GM12892 (cell line): Measurements from ENCODE around the gene CXCL12.

ENCODE experiments used
- DNase-seq: peaks from one replicate; pipeline ENCODE4 v3.0.0; 2011; ENCODE audit not compliant: insufficient read length
- FAIRE-seq: peaks from 2 replicates; lab custom pipeline; 2011; peaks lifted over from hg19 to GRCh38; lab: Jason Lieb, UNC
- POLR2A ChIP-seq: IDR thresholded peaks from 2 replicates; pipeline ENCODE4 v1.6.1; 2011; ENCODE audit warnings: low read depth, low read length, control low read depth
- POLR2AphosphoS5 ChIP-seq: IDR thresholded peaks from 2 replicates; pipeline ENCODE4 v1.6.1; 2011; ENCODE audit warnings: low read depth, low read length, control low read depth
- TAF1 ChIP-seq: IDR thresholded peaks from 2 replicates; pipeline ENCODE4 v1.6.1; 2011; ENCODE audit warnings: low read depth, mild to moderate bottlenecking, control low read depth, low read length, borderline replicate concordance

The CXCL12 gene

DNA sequence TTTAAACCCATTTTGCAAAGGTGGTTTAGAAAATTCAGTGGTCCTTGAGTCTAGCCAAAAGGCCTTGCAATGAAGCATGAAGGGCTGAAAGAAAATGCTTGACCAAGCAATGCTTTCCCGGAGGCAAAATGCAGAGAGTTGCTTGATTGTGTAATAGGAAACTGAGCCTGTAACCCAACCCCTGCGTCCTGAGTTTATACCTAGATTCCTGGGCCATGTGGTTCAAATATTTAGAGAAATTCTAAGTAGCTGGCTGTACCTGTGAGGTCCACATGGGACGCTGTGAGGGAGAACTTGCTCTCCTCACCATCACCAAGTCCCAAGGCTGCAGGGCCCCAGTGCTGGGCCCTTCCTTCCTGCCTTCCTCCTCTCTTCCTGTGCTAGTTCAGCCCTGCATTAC, 45.7 kb downstream of the CXCL12 start:
- no peak for DNase-seq
- no peak for TF ChIP-seq POLR2A
- TF ChIP-seq TAF1 = no peak
- no peak for TF ChIP-seq POLR2AphosphoS5
- no peak for FAIRE-seq

GRCh38 chr10:44337081-44337480, 47.8 kb downstream of the CXCL12 start:
- DNase-seq = no peak
- no peak for FAIRE-seq
- TF ChIP-seq TAF1 (no peak), POLR2A (no peak), POLR2AphosphoS5 (no peak)

- no peak for TF ChIP-seq TAF1
- FAIRE-seq (no peak), DNase-seq (no peak)
These were observed 49.4 kb downstream of the CXCL12 start for GRCh38 chr10:44335330-44336021.

DNA sequence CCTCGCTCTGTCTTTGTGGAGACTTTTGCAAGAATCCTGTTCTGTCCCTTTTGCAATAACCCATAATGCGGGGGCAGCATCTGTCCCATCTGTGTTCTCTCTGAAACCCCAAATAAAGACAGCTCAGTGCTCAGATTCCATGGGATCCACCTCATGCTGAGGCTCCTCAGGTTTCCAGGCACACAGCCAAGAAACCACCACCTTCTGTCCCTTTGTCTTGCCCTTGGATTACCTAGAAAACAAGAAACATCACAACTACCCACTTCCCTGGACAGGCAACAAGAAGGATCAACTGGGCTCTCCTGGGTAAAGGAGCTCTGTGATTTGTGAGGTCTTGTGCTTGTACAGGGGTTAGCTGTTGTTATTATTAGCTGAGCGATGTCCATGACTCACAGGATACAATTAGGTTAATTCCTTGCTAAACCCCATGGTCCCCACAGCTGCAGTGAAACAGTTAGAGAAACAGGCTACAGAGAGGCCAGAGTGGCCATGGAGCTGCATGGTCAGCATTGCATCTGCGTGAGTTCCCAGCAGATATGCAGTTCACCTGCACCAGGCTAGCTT, 50.2 kb downstream of the CXCL12 start:
- TF ChIP-seq POLR2A = no peak
- TF ChIP-seq POLR2AphosphoS5 = no peak
- TF ChIP-seq TAF1 = no peak
- DNase-seq (no peak), FAIRE-seq (no peak)

DNA sequence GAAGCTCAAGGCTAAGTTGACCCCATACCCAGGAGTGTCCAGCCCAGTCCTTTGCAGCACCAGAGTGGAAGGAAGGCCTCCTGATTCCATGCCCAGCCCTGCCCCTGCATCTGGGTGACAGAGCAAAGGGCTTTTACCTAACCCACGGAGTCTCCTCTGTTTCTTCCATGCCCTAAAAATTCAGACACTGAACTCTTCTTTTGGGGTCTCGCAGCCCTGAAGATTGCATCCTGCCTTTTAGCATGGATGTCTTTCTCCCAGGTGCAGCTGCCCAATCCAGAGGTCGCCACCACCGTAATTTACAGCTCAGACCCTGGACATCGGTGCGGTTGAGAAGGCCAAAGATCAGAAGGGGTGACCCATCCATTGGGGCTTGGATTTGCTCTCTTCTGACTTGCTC, 50.8 kb downstream of the CXCL12 start:
- DNase-seq (no peak), FAIRE-seq (no peak)
- TF ChIP-seq POLR2AphosphoS5 (no peak), TAF1 (no peak)

- TF ChIP-seq TAF1 = no peak
- TF ChIP-seq POLR2A = no peak
- FAIRE-seq = no peak
- no peak for DNase-seq
These were observed 51.4 kb downstream of the CXCL12 start for GRCh38 chr10:44333511-44333910.

DNA sequence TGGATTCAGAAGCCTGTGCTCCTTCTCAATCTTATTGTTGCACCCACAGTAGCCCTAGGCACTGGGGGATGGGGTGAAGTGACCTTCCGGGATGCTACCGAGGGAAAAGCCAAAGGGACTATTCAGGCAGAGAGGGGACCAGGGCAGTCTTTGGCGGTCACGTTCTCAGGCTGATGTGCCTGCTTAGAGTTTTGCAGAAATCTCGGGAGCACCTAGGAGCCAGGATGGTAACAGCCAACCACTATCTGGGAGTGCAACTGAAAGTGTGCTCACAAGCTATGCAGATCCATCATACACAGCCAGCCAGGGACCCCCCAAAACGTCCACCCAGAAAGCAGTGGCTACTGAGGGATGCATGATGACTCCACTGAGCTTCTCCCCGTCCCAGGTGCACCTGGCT, 52.4 kb downstream of the CXCL12 start:
- FAIRE-seq (no peak), DNase-seq (no peak)
- no peak for TF ChIP-seq POLR2AphosphoS5
- TF ChIP-seq TAF1 = no peak
- TF ChIP-seq POLR2A = no peak

DNA sequence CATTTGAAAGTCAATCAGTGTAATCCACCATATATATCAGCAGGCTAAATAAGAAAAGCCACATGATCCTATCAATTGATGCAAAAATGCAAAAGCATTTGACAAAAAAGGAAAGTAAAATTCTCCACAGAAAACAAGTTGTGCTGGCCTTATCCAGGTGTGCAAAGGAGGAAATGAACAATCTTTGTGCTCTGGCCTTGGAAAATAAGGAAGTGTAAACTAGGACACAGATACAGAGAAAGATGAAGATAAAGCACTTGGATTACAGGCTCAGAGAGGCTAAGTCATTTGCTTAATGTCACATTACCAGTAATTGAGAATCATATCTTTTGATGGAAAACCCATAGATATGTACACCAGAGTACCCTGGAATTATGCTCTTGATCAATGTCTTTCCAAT, 54.5 kb downstream of the CXCL12 start:
- FAIRE-seq (no peak), DNase-seq (no peak)
- no peak for TF ChIP-seq POLR2AphosphoS5
- no peak for TF ChIP-seq POLR2A

- DNase-seq (no peak), FAIRE-seq (no peak)
- TF ChIP-seq POLR2AphosphoS5 = no peak
- TF ChIP-seq TAF1 = no peak
- no peak for TF ChIP-seq POLR2A
These were observed 57.4 kb downstream of the CXCL12 start for GRCh38 chr10:44327461-44327860.
